GM12801 (cell line): ENCODE results near the gene TMC3.

Source experiments
- TF ChIP-seq, protein P1 (sequence below): IDR thresholded peaks from one replicate; pipeline ENCODE4 v1.5.1; 2011; ENCODE audit warnings: control low read depth; ENCODE audit not compliant: insufficient read length; ENCODE audit errors: extremely low read depth

Gene TMC3

GRCh38 chr15:81288040-81288439, 86.0 kb downstream of the TMC3 start:
- TF ChIP-seq, protein P1, sequence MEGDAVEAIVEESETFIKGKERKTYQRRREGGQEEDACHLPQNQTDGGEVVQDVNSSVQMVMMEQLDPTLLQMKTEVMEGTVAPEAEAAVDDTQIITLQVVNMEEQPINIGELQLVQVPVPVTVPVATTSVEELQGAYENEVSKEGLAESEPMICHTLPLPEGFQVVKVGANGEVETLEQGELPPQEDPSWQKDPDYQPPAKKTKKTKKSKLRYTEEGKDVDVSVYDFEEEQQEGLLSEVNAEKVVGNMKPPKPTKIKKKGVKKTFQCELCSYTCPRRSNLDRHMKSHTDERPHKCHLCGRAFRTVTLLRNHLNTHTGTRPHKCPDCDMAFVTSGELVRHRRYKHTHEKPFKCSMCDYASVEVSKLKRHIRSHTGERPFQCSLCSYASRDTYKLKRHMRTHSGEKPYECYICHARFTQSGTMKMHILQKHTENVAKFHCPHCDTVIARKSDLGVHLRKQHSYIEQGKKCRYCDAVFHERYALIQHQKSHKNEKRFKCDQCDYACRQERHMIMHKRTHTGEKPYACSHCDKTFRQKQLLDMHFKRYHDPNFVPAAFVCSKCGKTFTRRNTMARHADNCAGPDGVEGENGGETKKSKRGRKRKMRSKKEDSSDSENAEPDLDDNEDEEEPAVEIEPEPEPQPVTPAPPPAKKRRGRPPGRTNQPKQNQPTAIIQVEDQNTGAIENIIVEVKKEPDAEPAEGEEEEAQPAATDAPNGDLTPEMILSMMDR: no peak

DNA sequence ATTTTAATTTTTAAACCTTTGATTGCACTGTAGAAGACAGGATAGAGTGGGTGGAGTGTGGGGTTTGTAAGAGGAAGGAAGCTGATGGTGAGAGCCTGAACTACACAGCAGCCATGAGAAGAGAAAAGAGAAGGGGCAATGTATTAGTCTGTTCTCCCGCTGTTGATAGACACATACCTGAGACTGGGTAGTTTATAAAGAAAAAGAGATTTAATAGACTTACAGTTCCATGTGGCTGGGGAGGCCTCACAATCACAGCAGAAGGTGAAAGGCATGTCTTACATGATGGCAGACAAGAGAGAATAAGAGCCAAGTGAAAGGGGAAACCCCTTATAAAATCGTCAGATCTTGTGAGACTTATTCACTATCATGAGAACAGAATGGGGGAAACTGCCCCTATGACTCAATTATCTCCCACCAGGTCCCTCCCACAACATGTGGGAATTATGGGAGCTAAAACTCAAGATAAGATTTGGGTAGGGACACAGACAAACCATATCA, 87.3 kb downstream of the TMC3 start:
- TF ChIP-seq, protein P1: no peak

- TF ChIP-seq, protein P1: no peak
Measured at GRCh38 chr15:81285461-81285860, 88.6 kb downstream of the TMC3 start.

DNA sequence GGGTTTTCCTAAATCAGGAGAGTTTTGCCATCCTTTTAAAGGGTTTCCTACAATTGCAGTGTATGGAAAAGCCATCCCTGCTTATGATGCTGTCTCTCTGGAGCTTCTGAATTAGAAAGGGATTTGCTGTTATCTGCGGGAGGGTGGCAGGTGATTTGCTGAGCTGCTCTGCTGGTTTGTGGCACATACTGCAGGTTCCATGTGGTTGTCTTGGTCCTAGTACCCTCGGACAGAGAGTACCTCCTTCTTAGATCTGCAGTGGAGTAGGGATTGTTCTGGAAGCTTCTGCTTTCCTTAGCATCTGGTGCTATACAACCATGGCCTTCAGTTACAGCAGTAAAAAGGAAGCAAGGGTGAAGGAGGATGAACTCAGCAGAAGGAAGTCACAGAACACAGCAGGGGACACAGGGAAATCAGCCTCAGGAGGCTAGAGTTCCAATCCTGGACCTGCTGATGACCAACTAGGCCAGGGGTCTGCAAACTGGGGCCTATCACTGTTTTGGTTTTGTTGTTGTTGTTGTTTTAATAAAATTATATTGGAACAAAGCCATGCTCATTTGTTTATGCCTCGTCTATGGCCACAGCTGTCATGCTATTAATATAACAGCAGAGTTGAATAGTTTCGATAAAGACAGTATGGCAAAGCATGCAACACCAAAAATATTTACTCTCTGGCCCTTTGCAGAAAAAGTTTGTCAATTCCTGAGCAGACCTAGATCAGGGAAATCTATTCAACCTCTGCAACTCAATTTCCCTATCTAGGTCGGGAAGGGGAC, 89.6 kb downstream of the TMC3 start:
- TF ChIP-seq, protein P1: no peak

DNA sequence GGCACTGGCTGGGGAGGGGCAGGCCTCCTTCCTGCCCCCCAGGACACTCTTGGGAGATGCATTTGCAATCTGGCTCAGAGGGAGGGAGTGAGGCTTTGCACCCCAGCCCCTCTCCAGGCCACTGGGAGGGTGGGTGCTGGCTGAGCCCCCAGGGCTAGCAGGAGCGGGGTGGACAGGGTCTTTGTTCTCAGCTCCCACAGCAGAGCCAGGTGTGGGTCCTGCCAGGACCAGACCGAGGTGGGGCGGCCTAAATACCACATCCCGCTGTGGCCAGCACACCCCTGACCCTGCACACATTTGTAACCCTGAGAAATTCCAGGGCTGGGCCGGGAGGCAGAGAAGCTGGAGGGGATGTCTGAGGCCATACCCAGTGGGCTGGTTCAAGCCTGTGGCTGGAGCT, 91.1 kb downstream of the TMC3 start:
- TF ChIP-seq, protein P1: no peak

DNA sequence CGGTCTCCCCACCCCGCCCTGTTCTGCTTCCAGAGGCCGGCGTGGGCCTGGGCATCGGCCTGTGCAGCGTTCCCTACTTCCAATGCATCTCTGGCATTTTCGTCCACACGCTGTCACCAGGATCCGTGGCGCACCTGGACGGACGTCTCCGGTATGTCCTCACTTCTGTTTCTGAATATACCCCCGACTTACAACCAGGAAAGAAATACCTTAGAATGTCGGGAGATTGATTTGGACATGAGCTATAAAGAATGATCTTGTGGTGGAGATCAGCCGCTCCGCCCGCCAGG, 91.5 kb downstream of the TMC3 start:
- TF ChIP-seq, protein P1: no peak

- TF ChIP-seq, protein P1: no peak
Measured at GRCh38 chr15:81281766-81282605, 92.0 kb downstream of the TMC3 start.
